Uterus (tissue), 4 donors: ENCODE data around the gene CCR7. TPM values are rescaled to one million over a fixed set of nuclear protein-coding genes. Genes with fewer than 3 reads are reported as not detected.

Experiments used
- DNase-seq, 2 donors: peaks; one replicate each; pipeline ENCODE4 v3.0.0-alpha.2; 2019 to 2020
- H3K27ac ChIP-seq, 2 donors: fragments of 200-600 bp; sonication (generic); 1 replicate in 1 of 2; 2 replicates in 1 of 2; pipeline ENCODE4 v1.5.1; 2016 to 2018
- H3K27me3 ChIP-seq, 2 donors: fragments of 200-600 bp; sonication (generic); one replicate each; pipeline ENCODE4 v1.5.1; 2018 to 2019; ENCODE audit warnings: control low read depth in 1 of 2
- H3K36me3 ChIP-seq, 2 donors: fragments of 200-600 bp; sonication (generic); one replicate each; pipeline ENCODE4 v1.5.1; 2019; ENCODE audit warnings: control low read depth in 1 of 2
- H3K4me1 ChIP-seq, 2 donors: fragments of 200-600 bp; sonication (generic); one replicate each; pipeline ENCODE4 v1.5.1; 2018 to 2019; ENCODE audit warnings: control low read depth in 1 of 2
- H3K4me3 ChIP-seq, 2 donors: fragments of 200-600 bp; sonication (generic); 1 replicate in 1 of 2; 2 replicates in 1 of 2; pipeline ENCODE4 v1.5.1; 2018 to 2019; ENCODE audit warnings: mild to moderate bottlenecking in 1 of 2
- H3K9me3 ChIP-seq, 2 donors: fragments of 200-600 bp; sonication (generic); one replicate each; pipeline ENCODE4 v1.5.1; 2019; ENCODE audit warnings: control low read depth in 1 of 2
- CTCF ChIP-seq, 4 experiments: fragments of 200-600 bp in 2 of 4; fragments of 450-650 bp in 2 of 4; sonication (generic) in 2 of 4; IDR thresholded peaks; one replicate each; pipeline ENCODE4 v1.5.1; 2016 to 2019; ENCODE audit warnings: antibody characterized with exemption in 4 of 4, mild to moderate bottlenecking in 2 of 4, moderate library complexity in 1 of 4
- POLR2A ChIP-seq, 2 donors: fragments of 450-650 bp; IDR thresholded peaks; one replicate each; pipeline ENCODE4 v1.6.1; 2016; ENCODE audit warnings: antibody characterized with exemption in 2 of 2, mild to moderate bottlenecking in 1 of 2, moderate library complexity in 1 of 2
- intact Hi-C: fragments of 100-400 bp; cut with DNase I; formaldehyde crosslinking; loops from one replicate; pipeline ENCODE4 v1.15.1; 2023; ENCODE audit warnings: low total_unique reads
- total RNA-seq, 4 donors: library from RNA; depleted of rRNA in 3 of 4; stranded (reverse); fragments of >200 nt in 3 of 4; gene quantifications; one replicate each; pipeline versions ENCODE4 v1.1.0 to v1.2.4, GENCODE V29; 2014 to 2023
- donor health status: DM: yes; HTN: yes; CAD: no.

The CCR7 gene
- total RNA-seq, 4 donors from 2014 or later: 0.14 TPM; not detected in 3

GRCh38 chr17:40510328-40510648, 55.0 kb downstream of the CCR7 start:
- Histone ChIP-seq H3K9me3 (no peaks in the 10 kb centered on the region), H3K4me1 (no peaks in the 10 kb centered on the region), H3K27ac (peak overlapping the region; percentile 14 to 22), H3K4me3 (no peak overlapping the region), H3K27me3 (no peaks in the 10 kb centered on the region), H3K36me3 (no peaks in the 10 kb centered on the region)
- intact Hi-C loops: no loop called here
- DNase-seq: peak; percentile 61 to 77
- TF ChIP-seq POLR2A (IDR thresholded peaks at IDR 0.05) (no peak), CTCF (IDR thresholded peaks at IDR 0.05) (no peak)

GRCh38 chr17:40509626-40510327, 55.5 kb downstream of the CCR7 start:
- Histone ChIP-seq H3K27ac (peak overlapping the region; percentile 14 to 22), H3K4me3 (no peak overlapping the region), H3K36me3 (no peaks in the 10 kb centered on the region), H3K4me1 (no peaks in the 10 kb centered on the region), H3K27me3 (no peaks in the 10 kb centered on the region), H3K9me3 (no peaks in the 10 kb centered on the region)
- intact Hi-C loops: no loop called here
- TF ChIP-seq POLR2A (IDR thresholded peaks at IDR 0.05) (no peak), CTCF (IDR thresholded peaks at IDR 0.05) (no peak)
- DNase-seq: no peak

GRCh38 chr17:40506786-40507185, 58.5 kb downstream of the CCR7 start:
- no peaks in the 10 kb centered on the region for H3K4me1 ChIP-seq
- H3K27me3 ChIP-seq: no peaks in the 10 kb centered on the region
- H3K27ac ChIP-seq: no peak overlapping the region
- intact Hi-C loops: no loop called here
- DNase-seq: no peak
- TF ChIP-seq POLR2A (IDR thresholded peaks at IDR 0.05) (no peak), CTCF (IDR thresholded peaks at IDR 0.05) (no peak)
- no peaks in the 10 kb centered on the region for H3K9me3 ChIP-seq
- H3K4me3 ChIP-seq: no peak overlapping the region
- H3K36me3 ChIP-seq: no peaks in the 10 kb centered on the region

Other genes with a start within 250 kb of the CCR7 start
- 1 to 10 TPM in 1 of 4 donors, under 1 TPM in 1, not detected in 2; 0.83 to 3.8 TPM for gene GJD3, start 200.7 kb downstream of the CCR7 start, total RNA-seq
- gene TOP2A, start 147.6 kb downstream of the CCR7 start, total RNA-seq: 100 to 1,000 TPM in 1 of 4 donors, 1 to 10 TPM in 1, under 1 TPM in 1, not detected in 1; 0.26 to 145 (median 1.9) TPM
- gene IGFBP4, start 122.0 kb downstream of the CCR7 start, total RNA-seq: 1,000 to 10,000 TPM in 1 of 4 donors, 100 to 1,000 TPM in 3; 331 to 1,351 (median 418) TPM
- gene TNS4, start 63.8 kb downstream of the CCR7 start, total RNA-seq: 1 to 10 TPM in 1 of 4 donors, under 1 TPM in 2, not detected in 1; 0.09 to 2.6 (median 0.28) TPM
- gene SMARCE1, start 82.3 kb upstream of the CCR7 start, total RNA-seq: 100 to 1,000 TPM; 109 to 401 (median 159) TPM
- gene KRT222, start 99.7 kb upstream of the CCR7 start, total RNA-seq: 1 to 10 TPM in 3 of 4 donors, not detected in 1; 1.6 to 4.2 (median 2.6) TPM
- not detected for gene KRT24, start 138.3 kb upstream of the CCR7 start, total RNA-seq
- not detected for gene KRT25, start 189.9 kb upstream of the CCR7 start, total RNA-seq
- not detected for gene KRT26, start 206.7 kb upstream of the CCR7 start, total RNA-seq
- gene KRT27, start 217.1 kb upstream of the CCR7 start, total RNA-seq: not detected
- gene KRT28, start 234.5 kb upstream of the CCR7 start, total RNA-seq: not detected